Peyer's patch (tissue), 4 donors: ENCODE data around the gene CRIP2.

Experiments used
- CTCF ChIP-seq, 6 experiments: fragments of 450-650 bp in 4 of 6; fragments of 200-600 bp in 2 of 6; sonication (generic) in 1 of 6; IDR thresholded peaks; one replicate each; pipeline ENCODE4 v1.5.1; 2017 to 2019; ENCODE audit warnings: antibody characterized with exemption in 6 of 6, mild to moderate bottlenecking in 3 of 6, moderate library complexity in 1 of 6
- POLR2A ChIP-seq, 2 donors: fragments of 450-650 bp; IDR thresholded peaks; one replicate each; pipeline ENCODE4 v1.5.1; 2017; ENCODE audit warnings: antibody characterized with exemption in 2 of 2, mild to moderate bottlenecking in 2 of 2, moderate library complexity in 2 of 2

- TF ChIP-seq CTCF (IDR thresholded peaks at IDR 0.05) (no peak), POLR2A (IDR thresholded peaks at IDR 0.05) (no peak)
Observed at GRCh38 chr14:105455086-105455640, 19.5 kb upstream of the CRIP2 start.
